Measurements from ENCODE around the gene PARP8. TPM values are rescaled to one million over a fixed set of nuclear protein-coding genes. Genes with fewer than 3 reads are reported as not detected.
"Not testable (repeated sequence)": the region's sequence is repeated elsewhere in the genome, so short reads cannot be mapped to it uniquely, and the experiment has no call there.

Gene PARP8, protein sequence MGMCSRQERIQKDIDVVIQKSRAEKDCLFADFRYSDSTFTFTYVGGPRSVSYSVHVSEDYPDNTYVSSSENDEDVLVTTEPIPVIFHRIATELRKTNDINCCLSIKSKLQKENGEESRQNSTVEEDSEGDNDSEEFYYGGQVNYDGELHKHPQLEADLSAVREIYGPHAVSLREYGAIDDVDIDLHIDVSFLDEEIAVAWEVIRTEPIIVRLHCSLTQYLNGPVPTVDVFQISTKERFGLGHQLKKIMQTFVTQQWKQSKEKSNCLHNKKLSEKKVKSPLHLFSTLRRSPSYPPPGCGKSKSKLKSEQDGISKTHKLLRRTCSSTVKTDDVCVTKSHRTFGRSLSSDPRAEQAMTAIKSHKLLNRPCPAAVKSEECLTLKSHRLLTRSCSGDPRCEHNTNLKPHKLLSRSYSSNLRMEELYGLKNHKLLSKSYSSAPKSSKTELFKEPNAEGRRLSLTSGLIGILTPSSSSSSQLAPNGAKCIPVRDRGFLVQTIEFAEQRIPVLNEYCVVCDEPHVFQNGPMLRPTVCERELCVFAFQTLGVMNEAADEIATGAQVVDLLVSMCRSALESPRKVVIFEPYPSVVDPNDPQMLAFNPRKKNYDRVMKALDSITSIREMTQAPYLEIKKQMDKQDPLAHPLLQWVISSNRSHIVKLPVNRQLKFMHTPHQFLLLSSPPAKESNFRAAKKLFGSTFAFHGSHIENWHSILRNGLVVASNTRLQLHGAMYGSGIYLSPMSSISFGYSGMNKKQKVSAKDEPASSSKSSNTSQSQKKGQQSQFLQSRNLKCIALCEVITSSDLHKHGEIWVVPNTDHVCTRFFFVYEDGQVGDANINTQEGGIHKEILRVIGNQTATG
- polyA plus RNA-seq (24.2 to 29.1 TPM (median 25.4 TPM) in 3 replicates), polyA minus RNA-seq (11.3 to 56.8 TPM (median 29.4 TPM) in 3 replicates)
- polyA plus RNA-seq (2011; ENCODE audit: low read depth): 7.6 TPM
- 14.8 and 28.8 TPM in 2 replicates for polyA plus RNA-seq (2011; cell fraction: cytosol; rRNA removed)
- polyA plus RNA-seq (2011; cell fraction: nucleus; rRNA removed): 38.9 and 54.1 TPM in 2 replicates
- polyA plus RNA-seq (2012; ENCODE audit: low replicate concordance): 5.5 and 13.8 TPM in 2 replicates
- polyA minus RNA-seq (2011; cell fraction: cytosol; rRNA and poly(A)+ RNA removed): 11.1 TPM
- 39.0 and 60.7 TPM in 2 replicates for polyA minus RNA-seq (2011; cell fraction: nucleus; rRNA and poly(A)+ RNA removed)

DNA sequence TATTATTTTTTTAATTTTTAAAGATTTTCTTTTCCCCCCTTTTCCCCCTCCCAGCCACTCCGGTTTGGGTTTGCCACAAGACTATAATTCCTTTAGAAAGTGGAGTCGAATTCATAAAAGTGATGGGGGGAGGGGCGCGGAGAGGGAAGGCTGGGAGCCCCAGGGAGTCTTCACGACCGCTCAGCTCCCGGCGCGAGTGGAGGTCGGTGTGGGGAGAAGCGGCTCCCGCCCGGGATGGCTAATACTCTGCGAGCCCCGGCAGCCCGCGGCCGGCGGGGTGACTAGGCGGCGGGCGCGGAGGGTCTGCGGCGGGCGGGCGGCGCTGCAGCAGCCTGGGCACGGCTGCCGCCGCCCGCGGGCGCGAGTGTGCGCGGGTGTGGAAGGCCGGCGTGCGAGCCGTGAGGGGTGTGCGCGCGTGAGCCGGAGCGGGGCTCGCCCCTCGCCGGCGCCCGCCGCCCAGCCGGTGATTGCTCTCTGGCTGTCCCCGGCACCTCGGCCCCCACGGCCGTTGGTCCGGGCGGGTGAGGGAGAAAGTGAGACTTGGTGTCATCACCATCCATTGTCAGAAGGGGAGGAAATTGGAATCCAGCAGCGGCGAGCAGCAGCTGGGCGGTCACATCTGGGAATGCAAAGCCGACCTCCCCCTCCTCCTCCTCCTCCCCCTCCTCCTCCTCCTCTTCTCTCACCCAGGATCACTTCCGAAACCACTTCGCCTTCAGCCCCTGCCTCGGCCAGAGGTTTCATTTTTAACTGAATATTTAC, at the start of gene PARP8:
PARP8 (plus strand) TSS at position 377 of the 762 bp plus-strand sequence. CDS start 459 bp downstream, outside the sequence.
- Histone ChIP-seq H2AFZ (ENCODE audit: control insufficient read depth, low read length) (peak within 1 kb of the TSS; percentile 77), H3K79me2 (ENCODE audit: control insufficient read depth, insufficient read depth, low read length) (peaks cover 36% of the 10 kb centered on the region), H4K20me1 (ENCODE audit: control insufficient read depth, extremely low read depth, insufficient read depth, low read length) (no peaks in the 10 kb centered on the region), H3K9ac (ENCODE audit: control insufficient read depth, extremely low read depth, insufficient read depth, low read length) (peak within 1 kb of the TSS; percentile 94), H3K27me3 (ENCODE audit: control insufficient read depth, extremely low read depth, insufficient read depth, low read length) (no peaks in the 10 kb centered on the region), H3K4me3 (ENCODE audit: control insufficient read depth in 2 of 3, extremely low read depth in 1 of 3, insufficient read depth in 2 of 3, low read depth in 1 of 3, low read length in 3 of 3) (peak within 1 kb of the TSS; percentile 85 to 88 (median 88)), H3K9me1 (ENCODE audit: control insufficient read depth, extremely low read depth, insufficient read depth, low read length) (no peaks in the 10 kb centered on the region), H3K4me1 (ENCODE audit: control insufficient read depth, extremely low read depth, insufficient read depth, low read length) (peaks cover 6% of the 10 kb centered on the region), H3K4me2 (ENCODE audit: control insufficient read depth, extremely low read depth, insufficient read depth, low read depth, low read length) (peak within 1 kb of the TSS; percentile 86), H3K27ac (ENCODE audit: control insufficient read depth, insufficient read depth, low read length) (peak within 1 kb of the TSS; percentile 97), H3K9me3 (ENCODE audit: control insufficient read depth, low read depth, low read length) (no peaks in the 10 kb centered on the region), H3K36me3 (ENCODE audit: control insufficient read depth in 2 of 2, extremely low read depth in 1 of 2, insufficient read depth in 2 of 2, low read length in 2 of 2) (no peaks in the 10 kb centered on the region)
- TF ChIP-seq, protein P1, sequence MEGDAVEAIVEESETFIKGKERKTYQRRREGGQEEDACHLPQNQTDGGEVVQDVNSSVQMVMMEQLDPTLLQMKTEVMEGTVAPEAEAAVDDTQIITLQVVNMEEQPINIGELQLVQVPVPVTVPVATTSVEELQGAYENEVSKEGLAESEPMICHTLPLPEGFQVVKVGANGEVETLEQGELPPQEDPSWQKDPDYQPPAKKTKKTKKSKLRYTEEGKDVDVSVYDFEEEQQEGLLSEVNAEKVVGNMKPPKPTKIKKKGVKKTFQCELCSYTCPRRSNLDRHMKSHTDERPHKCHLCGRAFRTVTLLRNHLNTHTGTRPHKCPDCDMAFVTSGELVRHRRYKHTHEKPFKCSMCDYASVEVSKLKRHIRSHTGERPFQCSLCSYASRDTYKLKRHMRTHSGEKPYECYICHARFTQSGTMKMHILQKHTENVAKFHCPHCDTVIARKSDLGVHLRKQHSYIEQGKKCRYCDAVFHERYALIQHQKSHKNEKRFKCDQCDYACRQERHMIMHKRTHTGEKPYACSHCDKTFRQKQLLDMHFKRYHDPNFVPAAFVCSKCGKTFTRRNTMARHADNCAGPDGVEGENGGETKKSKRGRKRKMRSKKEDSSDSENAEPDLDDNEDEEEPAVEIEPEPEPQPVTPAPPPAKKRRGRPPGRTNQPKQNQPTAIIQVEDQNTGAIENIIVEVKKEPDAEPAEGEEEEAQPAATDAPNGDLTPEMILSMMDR (optimal IDR thresholded peaks at IDR 0.05 in 1 of 3, IDR thresholded peaks at IDR 0.05 in 1 of 3, conservative IDR thresholded peaks at IDR 0.05 in 1 of 3; ENCODE audit: extremely low read depth in 1 of 3, insufficient read depth in 2 of 3, low read length in 3 of 3): no peak
- no peak for TF ChIP-seq EZH2 (IDR thresholded peaks at IDR 0.05; ENCODE audit: low read length)
- DNase-seq (ENCODE audit: low read depth, low spot score) (no peak), FAIRE-seq (no peak)
- dilution Hi-C loops (cut with MboI; ENCODE audit: extremely low pct_ligation_motif_present, low sequenced_read_pairs): no loop called here

DNA sequence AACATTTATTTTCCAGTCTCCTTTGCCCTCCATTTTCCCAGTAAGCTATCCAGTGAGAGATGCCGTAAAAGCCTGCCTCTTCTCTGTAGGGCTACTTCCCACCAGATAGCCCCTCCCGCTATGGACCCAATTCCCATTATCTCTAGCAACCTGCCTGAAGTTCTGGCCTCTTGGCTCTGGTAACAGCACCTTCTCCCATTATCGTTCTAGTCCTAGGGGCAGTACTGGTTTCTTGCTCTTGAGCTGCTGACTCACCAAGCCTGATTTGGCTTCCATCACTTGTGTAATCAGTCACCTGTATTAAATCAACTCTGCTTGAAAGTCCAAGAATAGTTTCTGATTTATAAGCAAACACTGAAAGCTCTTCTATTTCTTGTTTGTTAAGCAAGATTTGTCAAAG, 42.8 kb upstream of the PARP8 start:
- DNase-seq (ENCODE audit: low read depth, low spot score): no peak
- Histone ChIP-seq H3K4me3 (ENCODE audit: control insufficient read depth in 2 of 3, extremely low read depth in 1 of 3, insufficient read depth in 2 of 3, low read depth in 1 of 3, low read length in 3 of 3) (no peak overlapping the region), H3K27me3 (ENCODE audit: control insufficient read depth, extremely low read depth, insufficient read depth, low read length) (no peaks in the 10 kb centered on the region), H3K79me2 (ENCODE audit: control insufficient read depth, insufficient read depth, low read length) (no peaks in the 10 kb centered on the region), H3K9me3 (ENCODE audit: control insufficient read depth, low read depth, low read length) (no peaks in the 10 kb centered on the region), H3K4me1 (ENCODE audit: control insufficient read depth, extremely low read depth, insufficient read depth, low read length) (no peaks in the 10 kb centered on the region), H3K36me3 (ENCODE audit: control insufficient read depth in 2 of 2, extremely low read depth in 1 of 2, insufficient read depth in 2 of 2, low read length in 2 of 2) (no peaks in the 10 kb centered on the region), H3K4me2 (ENCODE audit: control insufficient read depth, extremely low read depth, insufficient read depth, low read depth, low read length) (no peak overlapping the region), H3K9ac (ENCODE audit: control insufficient read depth, extremely low read depth, insufficient read depth, low read length) (no peak overlapping the region), H3K27ac (ENCODE audit: control insufficient read depth, insufficient read depth, low read length) (no peak overlapping the region), H3K9me1 (ENCODE audit: control insufficient read depth, extremely low read depth, insufficient read depth, low read length) (no peaks in the 10 kb centered on the region), H4K20me1 (ENCODE audit: control insufficient read depth, extremely low read depth, insufficient read depth, low read length) (no peaks in the 10 kb centered on the region), H2AFZ (ENCODE audit: control insufficient read depth, low read length) (no peak overlapping the region)
- no peak for FAIRE-seq
- TF ChIP-seq, protein P1 (optimal IDR thresholded peaks at IDR 0.05 in 1 of 3, IDR thresholded peaks at IDR 0.05 in 1 of 3, conservative IDR thresholded peaks at IDR 0.05 in 1 of 3; ENCODE audit: extremely low read depth in 1 of 3, insufficient read depth in 2 of 3, low read length in 3 of 3): no peak
- dilution Hi-C loops (cut with MboI; ENCODE audit: extremely low pct_ligation_motif_present, low sequenced_read_pairs): no loop called here

DNA sequence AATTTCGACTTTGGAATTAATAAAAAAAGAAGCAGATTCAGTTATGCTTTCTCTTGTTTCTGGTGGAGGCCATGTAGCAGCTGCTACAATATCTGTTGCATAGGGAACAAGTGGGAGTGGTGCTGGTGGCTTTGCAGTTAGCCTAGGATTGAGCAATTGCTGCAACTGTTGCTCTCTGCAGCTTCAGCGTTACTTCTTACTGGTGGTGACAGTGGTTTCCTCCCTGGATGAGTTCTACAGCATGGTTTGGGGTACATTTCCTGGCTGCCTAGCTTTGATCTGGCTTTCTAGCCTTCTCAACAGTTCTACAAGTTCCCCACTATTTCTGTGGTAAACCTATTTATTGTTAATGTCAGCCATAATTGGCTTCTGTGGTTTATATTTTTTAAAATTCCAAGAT, 31.6 kb upstream of the PARP8 start:
- H3K27ac ChIP-seq (ENCODE audit: control insufficient read depth, insufficient read depth, low read length); H3K9me1 ChIP-seq (ENCODE audit: control insufficient read depth, extremely low read depth, insufficient read depth, low read length); H3K4me3 ChIP-seq (ENCODE audit: control insufficient read depth in 2 of 3, extremely low read depth in 1 of 3, insufficient read depth in 2 of 3, low read depth in 1 of 3, low read length in 3 of 3); H3K9ac ChIP-seq (ENCODE audit: control insufficient read depth, extremely low read depth, insufficient read depth, low read length); H3K4me1 ChIP-seq (ENCODE audit: control insufficient read depth, extremely low read depth, insufficient read depth, low read length); H3K79me2 ChIP-seq (ENCODE audit: control insufficient read depth, insufficient read depth, low read length); H3K36me3 ChIP-seq (ENCODE audit: control insufficient read depth in 2 of 2, extremely low read depth in 1 of 2, insufficient read depth in 2 of 2, low read length in 2 of 2); H3K4me2 ChIP-seq (ENCODE audit: control insufficient read depth, extremely low read depth, insufficient read depth, low read depth, low read length); dilution Hi-C loops (cut with MboI; ENCODE audit: extremely low pct_ligation_motif_present, low sequenced_read_pairs); H3K27me3 ChIP-seq (ENCODE audit: control insufficient read depth, extremely low read depth, insufficient read depth, low read length); DNase-seq (ENCODE audit: low read depth, low spot score); FAIRE-seq; H2AFZ ChIP-seq (ENCODE audit: control insufficient read depth, low read length); H4K20me1 ChIP-seq (ENCODE audit: control insufficient read depth, extremely low read depth, insufficient read depth, low read length); H3K9me3 ChIP-seq (ENCODE audit: control insufficient read depth, low read depth, low read length): not testable (repeated sequence)
